K562 (cell line): ENCODE data around the gene KPNA1. TPM values are rescaled to one million over a fixed set of nuclear protein-coding genes. Genes with fewer than 3 reads are reported as not detected.

Experiments used
- BCL6 ChIP-seq: fragments of 250-450 bp; sonication (Bioruptor Pico); IDR thresholded peaks from 2 replicates; pipeline ENCODE4 v1.4.0; 2020
- BRD9 ChIP-seq: fragments of 450-650 bp; IDR thresholded peaks from 2 replicates; pipeline ENCODE4 v1.6.1; 2018; ENCODE audit warnings: low read depth; ENCODE audit not compliant: partially characterized antibody
- ELF1 ChIP-seq: fragments of 200-800 bp; sonication (Bioruptor generic); IDR thresholded peaks from 2 replicates; pipeline ENCODE4 v1.6.1; 2016; ENCODE audit warnings: missing genetic modification characterization, missing compliant biosample characterization
- ETV5 ChIP-seq: sonication (generic); formaldehyde crosslinking; IDR thresholded peaks from 2 replicates; pipeline ENCODE4 v1.4.0; 2020; ENCODE audit warnings: low read depth, mild to moderate bottlenecking, missing genetic modification reagents
- FUS ChIP-seq: fragments of 200-400 bp; formaldehyde crosslinking; optimal IDR thresholded peaks from 2 replicates; pipeline ENCODE3; 2017; ENCODE audit warnings: low read depth, low read length
- KLF16 ChIP-seq: IDR thresholded peaks from 2 replicates; pipeline ENCODE4 v1.6.1; 2016; ENCODE audit warnings: antibody characterized with exemption
- POLR2AphosphoS2 ChIP-seq: IDR thresholded peaks from 2 replicates; pipeline ENCODE4 v1.6.1; 2012; ENCODE audit warnings: low read length, improper control_type of control experiment
- POLR2H ChIP-seq: IDR thresholded peaks from 2 replicates; pipeline ENCODE4 v1.6.1; 2016; ENCODE audit warnings: missing genetic modification characterization, low read depth, mild to moderate bottlenecking, control low read depth, missing compliant biosample characterization, moderate library complexity
- POU5F1 ChIP-seq: fragments of 150-350 bp; IDR thresholded peaks from 2 replicates; pipeline ENCODE4 v1.6.1; 2014; ENCODE audit warnings: borderline replicate concordance, low read length, low read depth, mild to moderate bottlenecking; ENCODE audit not compliant: partially characterized antibody
- SIN3B ChIP-seq: fragments of 450-650 bp; IDR thresholded peaks from 2 replicates; pipeline ENCODE4 v1.6.1; 2017; ENCODE audit warnings: low read depth, mild to moderate bottlenecking, moderate library complexity
- SMAD1 ChIP-seq: fragments of 150-350 bp; IDR thresholded peaks from 2 replicates; pipeline ENCODE4 v1.6.1; 2014; ENCODE audit warnings: low read length, low read depth; ENCODE audit not compliant: partially characterized antibody
- SOX6 ChIP-seq: fragments of 450-650 bp; IDR thresholded peaks from 2 replicates; pipeline ENCODE4 v1.6.1; 2014; ENCODE audit warnings: mild to moderate bottlenecking
- TBP ChIP-seq: optimal IDR thresholded peaks from 2 replicates; pipeline ENCODE3; 2011; ENCODE audit warnings: low read depth, low read length, improper control_type of control experiment
- ZNF436 ChIP-seq: fragments of 250-450, 450-650 bp; sonication (Bioruptor Pico); formaldehyde crosslinking; IDR thresholded peaks from 2 replicates; pipeline ENCODE4 v1.7.0; 2020; ENCODE audit warnings: mild to moderate bottlenecking
- polyA plus RNA-seq, 8 experiments: library from polyadenylated mRNA; depleted of rRNA in 4 of 8; stranded (reverse) in 5 of 8; unstranded in 3 of 8; fragments of >200 nt; fragmentation: Nextera tagmentation in 2 of 8; fragmentation: Illumina TruSeq in 1 of 8; extraction: Ambion mirVana in 2 of 8; extraction: Trizol in 1 of 8; gene quantifications; 2 replicates each; pipeline versions ENCODE4 v1.2.1 to v1.2.3, GENCODE V29; 2011 to 2014; ENCODE audit warnings: inconsistent platforms in 1 of 8, missing spikeins in 1 of 8
- total RNA-seq, 7 experiments: library from RNA; depleted of rRNA in 6 of 7; stranded (reverse); fragments of >200 nt in 6 of 7; fragmentation: Illumina TruSeq in 2 of 7; extraction: Trizol in 2 of 7; gene quantifications; 2 replicates each; pipeline versions ENCODE4 v1.2.1 to v1.2.3, GENCODE V29; 2011 to 2021; ENCODE audit warnings: low replicate concordance in 1 of 7
- TF ChIP-seq, protein P1 (sequence below): IDR thresholded peaks from 3 replicates; pipeline ENCODE4 v1.6.1; 2011; ENCODE audit warnings: borderline replicate concordance, mild to moderate bottlenecking, moderate library complexity; ENCODE audit not compliant: insufficient read length; ENCODE audit errors: extremely low read depth
- TF ChIP-seq, protein P2 (sequence below): sonication (generic); formaldehyde crosslinking; IDR thresholded peaks from 2 replicates; pipeline ENCODE4 v1.8.0; 2022; ENCODE audit warnings: mild to moderate bottlenecking, low read depth, missing genetic modification reagents
- TF ChIP-seq, protein P3 (sequence below): fragments of 250-450 bp; sonication (Bioruptor Pico); IDR thresholded peaks from 2 replicates; pipeline ENCODE4 v1.8.0; 2022; ENCODE audit warnings: moderate library complexity, mild to moderate bottlenecking, inconsistent platforms
- TF ChIP-seq, protein P4 (sequence below): fragments of 450-650 bp; formaldehyde crosslinking; IDR thresholded peaks from 2 replicates; pipeline ENCODE4 v1.4.0; 2020; ENCODE audit warnings: mild to moderate bottlenecking, moderate library complexity

The KPNA1 gene
- total and polyA plus RNA-seq, 9 of the 15 experiments (the other 6 are each of a cell fraction or from before 2014, with no cell fraction given), result 9.3 to 53.8 (median 33.5) TPM

DNA sequence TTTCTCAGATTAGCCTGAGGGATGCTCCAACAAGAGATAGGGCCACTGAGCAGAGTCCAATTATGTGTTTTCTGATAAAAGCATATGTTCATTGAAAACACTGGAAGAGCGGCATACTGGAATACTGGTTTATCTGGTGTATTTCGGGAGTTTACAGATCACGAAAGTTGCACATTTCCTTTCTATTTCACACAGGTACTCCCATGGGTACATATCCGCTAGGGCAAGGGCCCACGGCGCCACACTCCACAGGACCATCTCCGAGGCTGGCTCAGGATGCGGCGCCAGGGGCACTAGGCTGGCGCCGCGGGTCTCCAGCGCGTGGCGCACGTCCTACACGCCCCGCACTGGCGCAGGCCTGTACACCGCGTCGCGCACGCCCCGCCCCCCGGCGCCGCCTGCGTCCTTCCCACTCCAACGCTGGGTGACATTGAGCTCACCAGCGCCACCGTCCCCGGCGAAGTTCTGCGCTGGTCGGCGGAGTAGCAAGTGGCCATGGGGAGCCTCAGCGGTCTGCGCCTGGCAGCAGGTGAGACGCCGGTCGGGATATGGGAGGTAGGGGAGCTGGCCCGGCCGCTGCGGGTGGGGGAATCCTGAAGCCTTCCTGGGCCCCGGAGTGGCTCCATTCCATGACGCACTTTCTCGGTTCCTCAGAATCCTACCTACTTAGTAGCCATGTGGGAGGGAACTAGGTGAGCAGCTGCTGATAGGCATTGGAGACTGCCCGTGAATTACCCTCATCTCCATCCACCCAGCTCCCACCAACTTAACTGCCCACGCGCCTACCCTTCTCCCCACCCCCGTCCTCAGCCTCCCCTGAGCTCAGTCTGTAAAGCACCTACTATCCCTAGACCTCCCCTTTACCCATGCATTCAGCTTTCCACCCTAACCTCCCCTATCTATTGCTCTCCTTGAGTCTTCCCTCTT, 130.7 kb downstream of the KPNA1 start, which contains the start of gene FAM162A (continued):
- TF ChIP-seq, protein P1, sequence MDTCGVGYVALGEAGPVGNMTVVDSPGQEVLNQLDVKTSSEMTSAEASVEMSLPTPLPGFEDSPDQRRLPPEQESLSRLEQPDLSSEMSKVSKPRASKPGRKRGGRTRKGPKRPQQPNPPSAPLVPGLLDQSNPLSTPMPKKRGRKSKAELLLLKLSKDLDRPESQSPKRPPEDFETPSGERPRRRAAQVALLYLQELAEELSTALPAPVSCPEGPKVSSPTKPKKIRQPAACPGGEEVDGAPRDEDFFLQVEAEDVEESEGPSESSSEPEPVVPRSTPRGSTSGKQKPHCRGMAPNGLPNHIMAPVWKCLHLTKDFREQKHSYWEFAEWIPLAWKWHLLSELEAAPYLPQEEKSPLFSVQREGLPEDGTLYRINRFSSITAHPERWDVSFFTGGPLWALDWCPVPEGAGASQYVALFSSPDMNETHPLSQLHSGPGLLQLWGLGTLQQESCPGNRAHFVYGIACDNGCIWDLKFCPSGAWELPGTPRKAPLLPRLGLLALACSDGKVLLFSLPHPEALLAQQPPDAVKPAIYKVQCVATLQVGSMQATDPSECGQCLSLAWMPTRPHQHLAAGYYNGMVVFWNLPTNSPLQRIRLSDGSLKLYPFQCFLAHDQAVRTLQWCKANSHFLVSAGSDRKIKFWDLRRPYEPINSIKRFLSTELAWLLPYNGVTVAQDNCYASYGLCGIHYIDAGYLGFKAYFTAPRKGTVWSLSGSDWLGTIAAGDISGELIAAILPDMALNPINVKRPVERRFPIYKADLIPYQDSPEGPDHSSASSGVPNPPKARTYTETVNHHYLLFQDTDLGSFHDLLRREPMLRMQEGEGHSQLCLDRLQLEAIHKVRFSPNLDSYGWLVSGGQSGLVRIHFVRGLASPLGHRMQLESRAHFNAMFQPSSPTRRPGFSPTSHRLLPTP, result no peak
- TF ChIP-seq, protein P2, sequence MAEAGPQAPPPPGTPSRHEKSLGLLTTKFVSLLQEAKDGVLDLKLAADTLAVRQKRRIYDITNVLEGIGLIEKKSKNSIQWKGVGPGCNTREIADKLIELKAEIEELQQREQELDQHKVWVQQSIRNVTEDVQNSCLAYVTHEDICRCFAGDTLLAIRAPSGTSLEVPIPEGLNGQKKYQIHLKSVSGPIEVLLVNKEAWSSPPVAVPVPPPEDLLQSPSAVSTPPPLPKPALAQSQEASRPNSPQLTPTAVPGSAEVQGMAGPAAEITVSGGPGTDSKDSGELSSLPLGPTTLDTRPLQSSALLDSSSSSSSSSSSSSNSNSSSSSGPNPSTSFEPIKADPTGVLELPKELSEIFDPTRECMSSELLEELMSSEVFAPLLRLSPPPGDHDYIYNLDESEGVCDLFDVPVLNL (CRISPR knock-in tag), result no peak
- TF ChIP-seq ZNF436 (CRISPR knock-in tag), result no peak
- TF ChIP-seq POLR2AphosphoS2, result no peak
- TF ChIP-seq SIN3B, result peak; percentile 60; the same call in 1 of the 2 replicates
- TF ChIP-seq, protein P3, sequence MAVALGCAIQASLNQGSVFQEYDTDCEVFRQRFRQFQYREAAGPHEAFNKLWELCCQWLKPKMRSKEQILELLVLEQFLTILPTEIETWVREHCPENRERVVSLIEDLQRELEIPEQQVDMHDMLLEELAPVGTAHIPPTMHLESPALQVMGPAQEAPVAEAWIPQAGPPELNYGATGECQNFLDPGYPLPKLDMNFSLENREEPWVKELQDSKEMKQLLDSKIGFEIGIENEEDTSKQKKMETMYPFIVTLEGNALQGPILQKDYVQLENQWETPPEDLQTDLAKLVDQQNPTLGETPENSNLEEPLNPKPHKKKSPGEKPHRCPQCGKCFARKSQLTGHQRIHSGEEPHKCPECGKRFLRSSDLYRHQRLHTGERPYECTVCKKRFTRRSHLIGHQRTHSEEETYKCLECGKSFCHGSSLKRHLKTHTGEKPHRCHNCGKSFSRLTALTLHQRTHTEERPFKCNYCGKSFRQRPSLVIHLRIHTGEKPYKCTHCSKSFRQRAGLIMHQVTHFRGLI (CRISPR knock-in tag), result no peak
- no peak for TF ChIP-seq ELF1
- TF ChIP-seq FUS, result no peak
- TF ChIP-seq POU5F1, result no peak
- no peak for TF ChIP-seq SMAD1
- TF ChIP-seq POLR2H (tag), result no peak; the same call in 1 of the 2 replicates
- no peak for TF ChIP-seq BRD9
- TF ChIP-seq TBP, result peak; percentile 81
- no peak for TF ChIP-seq ETV5 (CRISPR knock-in tag)
- TF ChIP-seq BCL6 (CRISPR knock-in tag), result no peak
- TF ChIP-seq, protein P4, sequence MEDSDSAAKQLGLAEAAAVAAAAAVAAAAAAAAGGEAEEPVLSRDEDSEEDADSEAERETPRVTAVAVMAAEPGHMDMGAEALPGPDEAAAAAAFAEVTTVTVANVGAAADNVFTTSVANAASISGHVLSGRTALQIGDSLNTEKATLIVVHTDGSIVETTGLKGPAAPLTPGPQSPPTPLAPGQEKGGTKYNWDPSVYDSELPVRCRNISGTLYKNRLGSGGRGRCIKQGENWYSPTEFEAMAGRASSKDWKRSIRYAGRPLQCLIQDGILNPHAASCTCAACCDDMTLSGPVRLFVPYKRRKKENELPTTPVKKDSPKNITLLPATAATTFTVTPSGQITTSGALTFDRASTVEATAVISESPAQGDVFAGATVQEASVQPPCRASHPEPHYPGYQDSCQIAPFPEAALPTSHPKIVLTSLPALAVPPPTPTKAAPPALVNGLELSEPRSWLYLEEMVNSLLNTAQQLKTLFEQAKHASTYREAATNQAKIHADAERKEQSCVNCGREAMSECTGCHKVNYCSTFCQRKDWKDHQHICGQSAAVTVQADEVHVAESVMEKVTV, result no peak
- peak; percentile 37; the same call in 1 of the 2 replicates for TF ChIP-seq SOX6
- no peak for TF ChIP-seq KLF16
